GM23248 (cell line): ENCODE measurements around the gene VSTM2B.

Experiments used
- EZH2 ChIP-seq: fragments of 200-600 bp; sonication (generic); IDR thresholded peaks from 2 replicates; pipeline ENCODE4 v1.6.1; 2018; ENCODE audit warnings: antibody characterized with exemption, mild to moderate bottlenecking; ENCODE audit not compliant: insufficient read depth, poor library complexity, severe bottlenecking
- EZH2phosphoT487 ChIP-seq: fragments of 200-600 bp; sonication (generic); IDR thresholded peaks from 2 replicates; pipeline ENCODE4 v1.6.1; 2018; ENCODE audit warnings: antibody characterized with exemption, moderate library complexity, mild to moderate bottlenecking, low read depth; ENCODE audit not compliant: insufficient read depth

GRCh38 chr19:29560313-29561075 is 34.7 kb downstream of the VSTM2B start:
- TF ChIP-seq EZH2 (no peak), EZH2phosphoT487 (no peak)
